ENCODE results near the gene HBG1.

Gene HBG1

GRCh38 chr11:5228124-5228523 lies 21.5 kb downstream of the HBG1 start:
- no peak overlapping the region for H3K4me3 ChIP-seq (replicated peaks; ENCODE audit: low read depth, low read length)
- no peak for TF ChIP-seq CTCF (IDR thresholded peaks at IDR 0.05; ENCODE audit: low read depth, low read length, missing control alignments)
- no peak for DNase-seq (ENCODE audit: extremely low read depth, low read depth)

GRCh38 chr11:5227681-5228080 lies 22.0 kb downstream of the HBG1 start:
- TF ChIP-seq CTCF (IDR thresholded peaks at IDR 0.05; ENCODE audit: low read depth, low read length, missing control alignments): no peak
- no peak overlapping the region for H3K4me3 ChIP-seq (replicated peaks; ENCODE audit: low read depth, low read length)
- DNase-seq (ENCODE audit: extremely low read depth, low read depth): no peak

- no peak within 1 kb of the TSS for H3K4me3 ChIP-seq (replicated peaks; ENCODE audit: low read depth, low read length)
- no peak for TF ChIP-seq CTCF (IDR thresholded peaks at IDR 0.05; ENCODE audit: low read depth, low read length, missing control alignments)
- DNase-seq (ENCODE audit: extremely low read depth, low read depth): no peak
Measured at GRCh38 chr11:5226732-5227310, 22.8 kb downstream of the HBG1 start, which contains the start of gene HBB. TSS of gene HBB (minus strand) at chr11:5227071. CDS start at chr11:5227021, 50 bp downstream.

GRCh38 chr11:5225480-5225871 lies 24.2 kb downstream of the HBG1 start:
- no peak for DNase-seq (ENCODE audit: extremely low read depth, low read depth)
- no peak for TF ChIP-seq CTCF (IDR thresholded peaks at IDR 0.05; ENCODE audit: low read depth, low read length, missing control alignments)

GRCh38 chr11:5224538-5225479 lies 24.8 kb downstream of the HBG1 start:
- no peak overlapping the region for H3K4me3 ChIP-seq (replicated peaks; ENCODE audit: low read depth, low read length)
- no peak for DNase-seq (ENCODE audit: extremely low read depth, low read depth)
- no peak for TF ChIP-seq CTCF (IDR thresholded peaks at IDR 0.05; ENCODE audit: low read depth, low read length, missing control alignments)

More at GRCh38 chr11:5225480-5225871, 24.2 kb downstream of the HBG1 start:
- no peak overlapping the region for H3K4me3 ChIP-seq (replicated peaks; ENCODE audit: low read depth, low read length)

GRCh38 chr11:5223686-5224085 lies 26.0 kb downstream of the HBG1 start:
- H3K4me3 ChIP-seq (replicated peaks; ENCODE audit: low read depth, low read length): no peak overlapping the region
- no peak for DNase-seq (ENCODE audit: extremely low read depth, low read depth)
- TF ChIP-seq CTCF (IDR thresholded peaks at IDR 0.05; ENCODE audit: low read depth, low read length, missing control alignments): no peak

All from HFF-Myc (cell line).